ENCODE results near the gene PNPLA7.

Gene PNPLA7

GRCh38 chr9:137431416-137431931, 118.7 kb downstream of the PNPLA7 start:
- no peak for DNase-seq

GRCh38 chr9:137430723-137431415, 119.3 kb downstream of the PNPLA7 start:
- DNase-seq, result no peak

- DNase-seq, result no peak
These were observed 120.1 kb downstream of the PNPLA7 start for GRCh38 chr9:137429974-137430722.

GRCh38 chr9:137429546-137429890, 120.7 kb downstream of the PNPLA7 start:
- DNase-seq, result no peak

DNA sequence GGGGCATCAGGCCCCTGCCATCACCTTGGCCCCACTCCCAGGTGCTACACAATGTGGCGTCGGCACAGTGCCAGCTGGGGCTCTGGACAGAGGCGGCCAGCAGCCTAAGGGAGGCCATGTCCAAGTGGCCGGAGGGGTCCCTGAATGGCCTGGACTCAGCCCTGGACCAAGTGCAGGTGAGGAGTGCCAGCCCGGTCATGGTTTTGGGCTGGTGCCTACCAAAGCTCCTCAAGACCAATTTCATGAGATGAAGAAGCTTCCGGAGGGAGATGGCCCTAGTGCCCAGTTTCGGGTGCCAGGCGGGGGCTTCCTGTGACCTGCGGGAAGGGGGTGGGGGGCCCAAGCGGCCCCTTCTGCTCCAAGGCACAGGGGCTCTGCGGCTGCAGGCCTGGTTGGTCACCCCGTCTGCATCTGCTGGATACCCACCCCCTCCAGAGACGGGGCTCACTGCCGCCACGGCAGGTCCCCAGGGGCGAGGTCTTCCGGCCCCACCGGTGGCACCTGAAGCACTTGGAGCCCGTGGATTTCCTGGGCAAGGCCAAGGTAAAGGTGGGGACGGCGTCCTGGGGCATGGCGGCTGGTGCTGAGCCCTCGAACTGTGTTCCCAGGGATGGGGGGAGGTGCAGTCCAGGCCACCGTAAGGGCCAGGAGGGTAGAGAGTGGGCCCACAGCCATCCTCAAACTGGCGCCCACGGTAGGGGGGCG, 121.2 kb downstream of the PNPLA7 start:
- no peak for DNase-seq

DNA sequence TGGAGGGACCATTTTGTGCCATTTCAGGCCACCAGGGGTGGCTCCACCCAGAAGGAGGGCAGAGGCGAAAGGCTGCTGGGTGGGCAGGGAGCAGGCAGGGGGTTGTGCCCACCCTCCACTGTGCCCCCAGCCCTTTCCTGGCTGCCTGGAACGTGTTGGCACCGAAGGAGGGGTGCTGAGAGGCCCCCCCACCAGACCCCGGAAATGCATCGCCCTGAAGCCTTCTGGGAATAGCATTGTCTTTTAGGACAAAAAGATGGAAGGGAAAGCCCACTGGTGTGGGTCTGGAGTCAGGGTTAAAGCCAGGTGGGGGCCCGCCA, 121.9 kb downstream of the PNPLA7 start:
- DNase-seq, result no peak

DNA sequence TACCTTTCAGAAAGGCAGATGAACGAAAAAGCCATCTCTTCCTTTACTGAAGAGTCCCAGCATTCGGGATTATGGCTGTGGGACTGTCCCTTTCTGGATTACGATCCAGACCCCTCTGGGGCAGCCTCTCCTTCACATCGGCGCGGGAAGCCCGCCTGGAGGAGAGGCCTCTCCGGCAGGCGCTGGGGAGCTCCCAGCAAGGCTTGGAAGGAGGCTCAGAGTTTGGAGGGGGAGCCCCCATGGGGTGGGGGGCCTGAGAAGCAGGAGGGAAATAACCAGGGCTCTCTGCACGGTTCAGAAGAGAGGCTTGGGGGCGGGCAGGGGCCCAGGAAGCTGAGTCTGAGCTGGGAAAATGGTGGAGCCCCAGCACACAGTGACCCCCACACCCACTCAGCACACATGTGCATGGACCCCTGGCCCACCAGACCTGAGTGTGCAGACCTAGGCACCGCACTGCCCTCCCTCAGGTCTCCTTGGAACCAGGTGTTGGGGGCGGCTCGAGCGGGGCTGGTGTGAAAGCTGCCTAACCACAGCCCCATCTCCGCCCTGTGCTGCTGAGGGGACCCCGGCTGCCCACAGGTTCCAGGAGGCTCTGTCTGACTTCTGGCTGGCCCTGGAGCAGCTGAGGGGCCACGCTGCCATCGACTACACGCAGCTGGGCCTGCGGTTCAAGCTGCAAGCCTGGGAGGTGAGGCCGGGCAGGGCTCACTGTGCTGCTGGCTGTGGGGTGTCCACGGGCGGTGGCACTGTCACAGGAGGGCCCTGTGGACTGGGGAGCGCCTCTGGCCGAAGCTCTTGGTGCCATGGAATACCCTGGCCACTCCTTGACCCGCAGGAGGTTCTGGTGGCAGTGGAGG, 122.5 kb downstream of the PNPLA7 start:
- no peak for DNase-seq

- DNase-seq, result no peak
These were observed 124.1 kb downstream of the PNPLA7 start for GRCh38 chr9:137426018-137426681.

GRCh38 chr9:137423514-137424291, 126.5 kb downstream of the PNPLA7 start:
- no peak for DNase-seq

GRCh38 chr9:137422604-137423513, 127.3 kb downstream of the PNPLA7 start, which contains the start of the genes EXD3 and NOXA1:
Gene EXD3 (minus strand): TSS chr9:137423162. CDS start chr9:137395357, 27,805 bp downstream.
Gene NOXA1 (plus strand): TSS chr9:137423393. CDS start chr9:137423530, 137 bp downstream.
- DNase-seq, result peak; percentile 29

- DNase-seq, result no peak
These were observed 128.2 kb downstream of the PNPLA7 start for GRCh38 chr9:137421838-137422603.

DNA sequence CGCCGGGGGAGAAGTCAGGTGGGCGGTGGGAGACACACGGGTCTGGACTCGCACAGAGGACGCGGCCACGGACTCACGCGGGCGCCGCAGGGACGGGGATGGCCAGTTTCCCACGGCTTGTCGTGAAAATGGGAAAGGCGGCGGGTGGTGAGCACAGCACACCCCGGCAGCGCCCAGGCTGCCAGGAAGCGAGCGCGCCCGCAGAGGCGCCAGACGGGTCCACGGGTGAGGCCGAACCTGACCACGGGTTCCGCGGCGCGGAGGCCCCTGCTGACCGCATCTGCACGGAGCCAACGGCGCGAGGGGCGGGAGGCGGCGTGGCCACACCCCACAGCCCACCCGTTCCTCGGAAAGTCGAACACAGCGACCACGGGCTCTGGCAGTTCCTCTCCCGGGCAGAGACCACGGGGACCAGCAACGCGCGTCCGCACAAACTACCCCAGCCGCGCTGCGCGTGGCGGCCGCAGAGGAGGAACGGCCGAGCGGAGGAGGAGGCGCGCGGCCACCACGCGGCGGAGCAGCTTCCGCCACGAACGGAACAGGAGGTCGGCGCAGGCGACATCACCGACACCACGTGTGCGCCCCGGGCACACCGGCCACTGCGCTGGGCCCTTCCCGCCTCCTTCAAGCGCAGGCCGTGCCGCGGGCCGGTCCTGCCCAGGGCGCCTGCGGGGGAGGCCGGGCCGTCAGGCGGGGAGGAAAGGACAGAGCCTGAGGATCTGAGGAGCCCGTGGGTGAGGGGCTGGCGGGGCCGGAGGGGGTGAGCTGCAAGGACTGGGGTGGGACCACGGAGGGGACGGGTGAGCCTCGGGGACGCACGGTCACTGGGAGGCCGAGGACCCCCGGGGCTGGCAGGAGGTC, 132.8 kb downstream of the PNPLA7 start:
- no peak for DNase-seq

- no peak for DNase-seq
These were observed 133.5 kb downstream of the PNPLA7 start for GRCh38 chr9:137416563-137417151.

DNA sequence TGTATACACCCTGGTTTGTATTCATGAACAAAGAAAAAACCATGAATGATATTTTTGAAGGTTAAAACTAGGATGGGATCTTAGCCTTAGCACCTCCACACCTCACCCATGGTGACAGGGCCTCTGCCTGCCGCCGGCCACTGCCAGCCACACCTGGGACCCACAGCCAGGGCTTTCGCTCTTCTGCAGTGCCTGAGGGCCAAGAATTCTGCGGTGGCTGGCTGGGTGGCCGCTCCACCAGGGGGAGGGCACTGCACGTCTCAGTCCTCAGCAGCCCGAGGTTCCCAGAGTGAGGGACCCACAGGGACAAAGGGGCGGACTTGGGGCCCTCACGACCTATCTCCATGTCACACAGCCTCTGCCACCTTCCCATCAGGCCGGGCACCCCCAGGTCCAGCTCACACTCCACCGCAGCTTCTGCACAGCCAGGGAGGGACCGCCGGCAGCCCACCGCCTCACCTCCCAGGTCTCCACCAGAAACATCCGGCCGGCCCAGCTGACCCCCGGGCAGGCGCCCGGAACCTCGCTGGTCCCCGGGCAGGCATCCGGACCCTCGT, 134.1 kb downstream of the PNPLA7 start:
- no peak for DNase-seq

DNA sequence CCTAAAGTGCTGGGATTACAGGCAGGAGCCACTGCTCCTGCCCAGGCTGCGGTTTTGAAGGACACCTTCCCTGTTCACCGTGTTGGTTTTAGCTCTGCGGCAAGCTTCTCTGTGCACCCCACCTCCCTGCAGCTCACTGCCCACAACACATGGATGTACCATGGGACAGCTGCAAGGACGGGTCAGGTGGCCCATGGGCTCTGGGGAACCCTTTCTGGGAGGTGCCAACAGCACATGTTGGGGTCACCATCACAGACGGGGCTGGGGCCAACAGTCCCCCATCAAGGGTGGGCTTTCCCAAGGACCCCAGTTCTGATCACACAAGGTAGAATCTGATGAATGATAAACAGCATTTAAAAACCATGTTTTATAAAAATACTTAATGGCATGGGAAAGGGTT, 134.8 kb downstream of the PNPLA7 start:
- DNase-seq, result no peak

DNA sequence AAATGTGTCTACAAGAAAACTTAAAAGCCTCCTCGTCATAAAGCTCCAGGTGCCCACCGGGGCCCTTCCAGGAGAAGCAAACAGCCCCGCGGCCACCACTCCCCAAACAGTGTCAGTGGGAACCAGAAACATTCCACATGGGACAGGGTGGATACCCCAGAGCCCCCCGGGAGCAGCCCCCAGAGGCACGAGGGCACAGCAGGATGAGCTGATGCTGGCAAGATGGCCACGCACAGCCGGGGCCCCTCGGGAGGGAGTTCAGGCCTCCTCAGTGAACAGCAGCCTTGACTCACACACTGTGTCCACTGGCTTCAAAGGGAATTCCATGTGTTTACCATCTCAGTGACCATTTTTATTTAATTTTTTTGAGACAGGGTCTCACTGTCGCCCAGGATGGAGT, 137.8 kb downstream of the PNPLA7 start:
- DNase-seq, result no peak

DNA sequence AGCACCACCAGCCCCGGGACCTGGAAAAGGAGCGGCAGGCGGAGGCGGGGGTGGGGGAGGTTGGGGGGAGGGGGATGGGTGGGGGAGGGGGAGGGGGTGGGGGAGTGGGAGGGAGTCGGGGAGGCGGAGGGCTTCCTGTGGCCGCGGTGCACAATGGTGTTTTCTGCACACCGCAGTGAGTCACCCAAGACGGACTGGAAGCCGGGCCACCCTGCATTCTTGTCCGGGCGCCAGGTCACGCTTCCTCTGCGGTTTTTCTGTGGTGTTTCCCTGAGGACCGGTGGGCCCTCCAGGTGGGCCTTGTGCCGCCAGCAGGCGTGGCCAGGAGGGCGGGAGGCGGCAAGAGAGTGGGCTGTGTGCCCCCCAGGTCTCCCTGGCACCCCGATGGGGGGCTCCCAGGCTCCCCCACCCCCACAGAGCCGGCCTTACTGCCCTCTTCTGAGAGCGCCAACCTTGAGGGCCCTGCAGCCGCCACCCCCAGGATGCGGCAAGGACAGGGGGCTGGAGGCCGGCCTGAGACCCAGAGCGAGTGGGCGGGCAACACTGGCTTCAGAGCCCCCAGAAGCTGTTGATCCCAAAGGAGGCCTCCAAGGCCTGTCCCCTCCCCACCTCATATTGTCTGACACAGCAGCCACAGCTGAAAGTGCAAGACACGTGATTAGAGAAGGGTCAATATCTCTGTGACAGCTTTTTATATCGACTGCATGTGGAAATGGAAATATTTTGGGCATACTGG, 138.4 kb downstream of the PNPLA7 start:
- DNase-seq, result no peak

Data from NCI-H1436 treated with DMSO at 0.1 percent for 48 hours (cell line).